ENCODE measurements around the gene SPC25. TPM values are rescaled to one million over a fixed set of nuclear protein-coding genes. Genes with fewer than 3 reads are reported as not detected.

SPC25 gene
- total and polyA plus RNA-seq, 2 of the 13 experiments (the other 11 are each of a cell fraction or from before 2014, with no cell fraction given), result 11.3 to 26.5 TPM

GRCh38 chr2:168849610-168850009 is 40.6 kb downstream of the SPC25 start (continued):
- TF ChIP-seq KIAA2018 (CRISPR knock-in tag; IDR thresholded peaks at IDR 0.05; ENCODE audit: borderline replicate concordance) (no peak), BCL6 (CRISPR knock-in tag; IDR thresholded peaks at IDR 0.05) (no peak), HOXA3 (CRISPR knock-in tag; IDR thresholded peaks at IDR 0.05) (no peak), GPBP1L1 (CRISPR knock-in tag; IDR thresholded peaks at IDR 0.05) (no peak), MED8 (CRISPR knock-in tag; IDR thresholded peaks at IDR 0.05; ENCODE audit: insufficient replicate concordance) (no peak), RARA (CRISPR knock-in tag; IDR thresholded peaks at IDR 0.05) (no peak), EHMT2 (IDR thresholded peaks at IDR 0.05; ENCODE audit: borderline replicate concordance, low read depth, low read length) (no peak), ZNF781 (CRISPR knock-in tag; IDR thresholded peaks at IDR 0.05; ENCODE audit: borderline replicate concordance, not compliant biosample characterization) (no peak), TERF1 (CRISPR knock-in tag; IDR thresholded peaks at IDR 0.05) (no peak), IRF1 (CRISPR knock-in tag; IDR thresholded peaks at IDR 0.05; ENCODE audit: low read depth) (no peak), ZNF30 (CRISPR knock-in tag; IDR thresholded peaks at IDR 0.05) (no peak), CENPT (CRISPR knock-in tag; IDR thresholded peaks at IDR 0.05; ENCODE audit: low read depth) (no peak), ZC3H4 (CRISPR knock-in tag; IDR thresholded peaks at IDR 0.05; ENCODE audit: borderline replicate concordance) (no peak), SOX13 (IDR thresholded peaks at IDR 0.05) (no peak), SOX13 (CRISPR knock-in tag; conservative IDR thresholded peaks at IDR 0.05 in 1 of 2, IDR thresholded peaks at IDR 0.05 in 1 of 2) (peak in 1 of 2 experiments; percentile 14; a peak in 1 of 4 replicates)

All from HepG2 (cell line).